Spleen (tissue), 11 donors: ENCODE measurements around the gene PLPP3. TPM values are rescaled to one million over a fixed set of nuclear protein-coding genes. Genes with fewer than 3 reads are reported as not detected.

Experiments used
- DNase-seq: peaks from one replicate; pipeline ENCODE4 v3.0.0-alpha.2; 2020
- H3K27ac ChIP-seq, 8 donors: fragments of 200-600 bp; sonication (generic) in 7 of 8; 1 replicate in 4 of 8; 2 replicates in 4 of 8; pipeline versions ENCODE4 v1.5.0 to v1.8.0; 2016 to 2021; ENCODE audit warnings: inconsistent platforms in 4 of 8, mild to moderate bottlenecking in 4 of 8, moderate library complexity in 1 of 8
- H3K27me3 ChIP-seq, 7 donors: fragments of 200-600 bp; sonication (generic) in 6 of 7; replicated peaks in 1 of 7; 1 replicate in 4 of 7; 2 replicates in 3 of 7; pipeline versions ENCODE4 v1.5.0 to v1.8.0; 2016 to 2021; ENCODE audit warnings: inconsistent platforms in 3 of 7, mild to moderate bottlenecking in 1 of 7
- H3K36me3 ChIP-seq, 6 donors: fragments of 200-600 bp; sonication (generic) in 5 of 6; 1 replicate in 4 of 6; 2 replicates in 2 of 6; pipeline versions ENCODE4 v1.5.0 to v1.8.0; 2016 to 2021; ENCODE audit warnings: inconsistent platforms in 2 of 6
- H3K4me1 ChIP-seq, 6 donors: fragments of 200-600 bp; sonication (generic) in 5 of 6; 1 replicate in 3 of 6; 2 replicates in 3 of 6; pipeline versions ENCODE4 v1.5.0 to v1.8.0; 2016 to 2021; ENCODE audit warnings: inconsistent platforms in 3 of 6
- H3K4me3 ChIP-seq, 8 donors: fragments of 200-600 bp; sonication (generic) in 7 of 8; 1 replicate in 4 of 8; 2 replicates in 4 of 8; pipeline versions ENCODE4 v1.5.0 to v1.8.0; 2016 to 2021; ENCODE audit warnings: inconsistent platforms in 4 of 8, mild to moderate bottlenecking in 4 of 8, moderate library complexity in 2 of 8
- H3K9me3 ChIP-seq, 8 donors: fragments of 200-600 bp; sonication (generic) in 7 of 8; 1 replicate in 4 of 8; 2 replicates in 4 of 8; pipeline versions ENCODE4 v1.5.0 to v1.8.0; 2016 to 2021; ENCODE audit warnings: inconsistent platforms in 4 of 8
- POLR2A ChIP-seq, 3 donors: fragments of 450-650 bp; IDR thresholded peaks; one replicate each; pipeline ENCODE4 v1.5.1; 2017; ENCODE audit warnings: antibody characterized with exemption in 3 of 3, mild to moderate bottlenecking in 1 of 3
- POLR2AphosphoS5 ChIP-seq, 3 donors: sonication (generic); formaldehyde crosslinking; IDR thresholded peaks; one replicate each; pipeline ENCODE4 v1.5.1; 2017; ENCODE audit warnings: antibody characterized with exemption in 3 of 3
- WGBS, 5 donors: extraction: QIAGEN DNeasy Blood & Tissue Kit in 3 of 5; methylation state at CpG; one replicate each; pipeline versions ENCODE4 v1.1.5 to v1.1.7; 2013 to 2018; 5-methylcytosine and 5-hydroxymethylcytosine counted together
- intact Hi-C: fragments of 100-400 bp; cut with DNase I; formaldehyde crosslinking; loops from one replicate; pipeline ENCODE4 v1.15.0; 2023; ENCODE audit warnings: low total_unique reads
- polyA plus RNA-seq, 3 donors: library from polyadenylated mRNA; stranded (reverse); fragments of 200-250 nt; gene quantifications; one replicate each; pipeline ENCODE4 v1.2.1, GENCODE V29; 2013
- small RNA-seq, 4 donors: library from RNA; depleted of rRNA; stranded (forward); fragments of <200 nt; gene quantifications; one replicate each; pipeline ENCODE3, GENCODE V24; 2016
- total RNA-seq, 7 donors: library from RNA; depleted of rRNA in 3 of 7; stranded (reverse); fragments of >200 nt in 3 of 7; fragmentation: NEBNext Ultra II Directional in 4 of 7; extraction: Animal tissue kit (Norgen Biotek cat#: 25700) in 4 of 7; gene quantifications; one replicate each; pipeline versions ENCODE4 v1.1.0 to v1.2.1, GENCODE V29; 2016 to 2021
- TF ChIP-seq, protein P1 (sequence below), 11 experiments: fragments of 200-600 bp in 7 of 11; fragments of 450-650 bp in 4 of 11; sonication (generic) in 4 of 11; IDR thresholded peaks in 8 of 11; conservative IDR thresholded peaks in 3 of 11; 1 replicate in 7 of 11; 2 replicates in 4 of 11; pipeline versions ENCODE4 v1.4.0 to v1.8.0; 2016 to 2021; ENCODE audit warnings: antibody characterized with exemption in 11 of 11, inconsistent platforms in 4 of 11, mild to moderate bottlenecking in 1 of 11
- donor health status: healthy with polysubstance abuse.
- donor health status: DM: no; HTN: no; CAD: no; lungs with moderate emphysema.
- donor health status: DM: no; HTN: no; CAD: no.
- donor health status: Bipolar disorder and iron deficiency.
- donor health status: healthy.
- donor health status: DM: no; HTN: no; CAD: no.
- donor health status: DM: yes; HTN: yes; CAD: no.

Gene PLPP3
- total and polyA plus RNA-seq, 10 donors = 6.7 to 90.0 (median 55.1) TPM

GRCh38 chr1:56444960-56445646 lies 134.3 kb downstream of the PLPP3 start:
- Histone ChIP-seq H3K36me3 (no peaks in the 10 kb centered on the region), H3K9me3 (no peaks in the 10 kb centered on the region), H3K4me3 (no peak overlapping the region), H3K27ac (peak overlapping the region in 1 of 8 donors; percentile 43), H3K27me3 (no peaks in the 10 kb centered on the region), H3K4me1 (peaks cover 0 to 32% (median 7%) of the 10 kb centered on the region in 6 donors)
- 57 to 77% (median 65%) methylated on average over 7 of the region's 7 CpGs for WGBS, 5 donors
- TF ChIP-seq, protein P1, sequence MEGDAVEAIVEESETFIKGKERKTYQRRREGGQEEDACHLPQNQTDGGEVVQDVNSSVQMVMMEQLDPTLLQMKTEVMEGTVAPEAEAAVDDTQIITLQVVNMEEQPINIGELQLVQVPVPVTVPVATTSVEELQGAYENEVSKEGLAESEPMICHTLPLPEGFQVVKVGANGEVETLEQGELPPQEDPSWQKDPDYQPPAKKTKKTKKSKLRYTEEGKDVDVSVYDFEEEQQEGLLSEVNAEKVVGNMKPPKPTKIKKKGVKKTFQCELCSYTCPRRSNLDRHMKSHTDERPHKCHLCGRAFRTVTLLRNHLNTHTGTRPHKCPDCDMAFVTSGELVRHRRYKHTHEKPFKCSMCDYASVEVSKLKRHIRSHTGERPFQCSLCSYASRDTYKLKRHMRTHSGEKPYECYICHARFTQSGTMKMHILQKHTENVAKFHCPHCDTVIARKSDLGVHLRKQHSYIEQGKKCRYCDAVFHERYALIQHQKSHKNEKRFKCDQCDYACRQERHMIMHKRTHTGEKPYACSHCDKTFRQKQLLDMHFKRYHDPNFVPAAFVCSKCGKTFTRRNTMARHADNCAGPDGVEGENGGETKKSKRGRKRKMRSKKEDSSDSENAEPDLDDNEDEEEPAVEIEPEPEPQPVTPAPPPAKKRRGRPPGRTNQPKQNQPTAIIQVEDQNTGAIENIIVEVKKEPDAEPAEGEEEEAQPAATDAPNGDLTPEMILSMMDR (IDR thresholded peaks at IDR 0.05 in 8 of 11, conservative IDR thresholded peaks at IDR 0.05 in 3 of 11) = no peak
- TF ChIP-seq POLR2A (IDR thresholded peaks at IDR 0.05) = no peak
- no peak for TF ChIP-seq POLR2AphosphoS5 (IDR thresholded peaks at IDR 0.05)
- intact Hi-C loops = no loop called here
- DNase-seq = no peak

Small RNA genes within 50 kb of the gene (small RNA-seq; reads per million reads assigned to genes)
- gene AC099789.1 = 0 reads per million in 4 donors

Other genes with a start within 250 kb of the PLPP3 start
- gene PRKAA2, start 65.8 kb upstream of the PLPP3 start, total RNA-seq = 1 to 10 TPM; 1.9 to 6.0 (median 3.6) TPM
- gene PRKAA2, start 65.8 kb upstream of the PLPP3 start, polyA plus RNA-seq = 1 to 10 TPM in 1 of 3 donors, under 1 TPM in 2; 0.24 to 1.3 (median 0.37) TPM
- not detected for gene FYB2, start 239.8 kb upstream of the PLPP3 start, total RNA-seq
- gene FYB2, start 239.8 kb upstream of the PLPP3 start, polyA plus RNA-seq = not detected